ENCODE measurements around the gene NIBAN1. TPM values are rescaled to one million over a fixed set of nuclear protein-coding genes. Genes with fewer than 3 reads are reported as not detected.

NIBAN1 gene
- total and polyA plus RNA-seq, 2 of the 8 experiments (the other 6 are each of a cell fraction or from before 2014, with no cell fraction given): 5.7 to 15.2 TPM

DNA sequence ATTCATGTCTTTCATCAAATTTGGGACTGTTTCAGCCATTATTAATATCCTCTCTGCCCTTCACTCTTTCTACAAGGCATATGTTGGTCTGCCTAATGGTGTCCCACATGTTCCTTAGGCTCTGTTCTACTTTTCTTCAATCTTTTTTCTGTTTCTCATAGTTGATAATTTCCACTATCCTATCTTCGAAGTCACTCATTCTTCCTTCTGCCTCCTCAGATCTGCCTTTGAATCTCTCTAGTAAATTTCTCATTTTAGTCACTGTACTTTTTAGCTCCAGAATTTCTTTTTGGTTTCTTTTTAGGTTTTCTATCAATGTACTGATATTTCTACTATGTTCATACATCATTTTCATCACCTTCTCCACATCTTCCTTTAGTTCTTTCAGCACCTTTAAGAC is 20.0 kb upstream of the NIBAN1 start (continued):
- TF ChIP-seq USF2 (IDR thresholded peaks at IDR 0.05; ENCODE audit: low read length) (no peak), KDM4A (IDR thresholded peaks at IDR 0.05; ENCODE audit: low read depth, low read length, severe bottlenecking) (no peak), FOSL1 (IDR thresholded peaks at IDR 0.05; ENCODE audit: insufficient read depth, low read depth, low read length) (no peak), MAFK (IDR thresholded peaks at IDR 0.05; ENCODE audit: low read depth, low read length) (no peak), KDM5A (IDR thresholded peaks at IDR 0.05; ENCODE audit: low read length) (no peak)
